GM19468 (cell line): ENCODE measurements around the gene ANK3.

Source experiments
- ATAC-seq: cut with Tn5 transposase; IDR thresholded peaks from one replicate; pipeline ENCODE4 v1.9.1; 2021; ENCODE audit warnings: mild to moderate bottlenecking, moderate library complexity, moderate number of reproducible peaks; ENCODE audit not compliant: unreplicated experiment; ENCODE audit errors: extremely low read depth

Gene ANK3

DNA sequence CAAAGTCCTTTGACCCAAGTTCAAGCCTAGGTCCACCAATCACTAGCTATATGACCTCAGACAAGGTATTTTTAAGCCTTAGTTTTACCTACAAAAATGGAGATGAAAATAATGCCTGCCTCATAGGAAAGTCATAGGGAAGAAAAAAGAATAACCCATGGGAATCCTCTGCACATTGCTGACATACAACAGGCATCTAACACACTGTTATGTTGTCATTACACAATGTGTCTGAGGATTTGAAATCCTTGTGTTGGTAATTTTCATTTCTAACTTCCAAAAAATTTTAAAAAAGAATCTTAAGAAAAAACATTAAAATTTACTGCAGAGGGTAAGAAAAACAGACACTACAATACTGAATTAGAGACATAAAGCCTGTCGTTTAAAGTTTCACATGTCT is 5.7 kb downstream of the ANK3 start:
- no peak for ATAC-seq

GRCh38 chr10:60382946-60383681 is 6.6 kb downstream of the ANK3 start:
- ATAC-seq: no peak

GRCh38 chr10:60380781-60381180 is 8.9 kb downstream of the ANK3 start:
- no peak for ATAC-seq

DNA sequence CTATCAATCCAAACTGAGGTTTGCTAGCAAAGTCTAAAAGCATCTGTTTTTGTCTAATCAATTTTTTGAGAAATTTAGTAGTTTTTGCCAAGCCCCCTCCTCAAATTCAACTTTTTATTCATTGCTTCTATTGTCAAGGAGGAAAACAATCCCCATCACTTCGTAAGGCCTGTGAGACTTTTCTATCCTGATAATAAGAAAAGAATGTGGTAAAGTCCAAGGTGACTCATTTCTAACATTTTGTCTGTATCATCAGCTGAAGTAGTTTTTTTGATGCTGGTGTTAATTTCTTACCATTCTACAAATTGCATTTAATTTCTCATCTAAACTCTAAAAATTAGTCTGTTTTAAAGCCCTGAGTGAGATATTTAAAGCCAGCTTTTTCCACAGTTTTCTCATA is 11.7 kb downstream of the ANK3 start:
- no peak for ATAC-seq

GRCh38 chr10:60377042-60377352 is 12.7 kb downstream of the ANK3 start:
- no peak for ATAC-seq

GRCh38 chr10:60376221-60377041 is 13.2 kb downstream of the ANK3 start:
- ATAC-seq: no peak

GRCh38 chr10:60375293-60376004 is 14.2 kb downstream of the ANK3 start:
- no peak for ATAC-seq

- ATAC-seq: no peak
Observed at GRCh38 chr10:60374836-60375235, 14.8 kb downstream of the ANK3 start.

- no peak for ATAC-seq
Observed at GRCh38 chr10:60372436-60372835, 17.2 kb downstream of the ANK3 start.

DNA sequence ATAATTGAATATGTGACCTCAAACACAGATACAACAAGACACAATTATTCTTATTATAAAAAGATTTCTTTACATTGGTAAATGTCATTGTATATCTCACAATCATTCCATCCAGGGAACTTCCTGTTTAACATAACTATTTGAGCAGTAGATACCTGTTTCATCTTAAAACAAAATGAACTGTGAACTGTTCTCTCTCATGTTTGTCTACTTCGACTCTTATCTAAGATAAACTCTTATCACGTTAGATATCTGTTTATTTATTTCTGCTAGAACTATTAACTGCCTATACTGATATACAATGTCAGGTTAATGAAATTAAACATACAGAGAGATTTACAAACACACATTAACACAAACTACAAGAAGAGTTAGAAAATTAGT is 20.1 kb downstream of the ANK3 start:
- ATAC-seq: no peak

GRCh38 chr10:60368875-60369546 is 20.7 kb downstream of the ANK3 start:
- no peak for ATAC-seq

GRCh38 chr10:60367901-60368300 is 21.8 kb downstream of the ANK3 start:
- no peak for ATAC-seq

- ATAC-seq: no peak
Observed at GRCh38 chr10:60367431-60367830, 22.2 kb downstream of the ANK3 start.

- no peak for ATAC-seq
Observed at GRCh38 chr10:60367024-60367423, 22.7 kb downstream of the ANK3 start.

GRCh38 chr10:60363187-60363586 is 26.5 kb downstream of the ANK3 start:
- no peak for ATAC-seq

DNA sequence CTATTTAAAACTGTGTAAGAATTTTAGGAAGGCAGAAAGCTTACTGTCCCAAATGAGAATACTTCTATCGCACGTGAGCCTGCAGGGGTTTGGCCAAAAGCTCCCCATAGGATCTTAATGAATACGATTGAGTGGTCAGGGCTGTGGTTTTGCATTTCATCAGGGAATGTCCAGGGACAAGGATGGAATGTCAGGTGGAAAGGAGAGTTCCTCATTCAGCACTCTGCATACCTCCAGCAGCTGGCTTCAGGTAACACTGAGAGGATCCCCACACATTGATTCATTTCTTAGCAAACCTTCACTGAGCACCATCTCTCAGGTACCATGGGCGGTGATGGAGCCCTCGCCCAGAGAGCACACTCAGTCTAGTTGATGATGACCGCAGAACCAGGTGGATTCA is 27.2 kb downstream of the ANK3 start:
- ATAC-seq: no peak

GRCh38 chr10:60359066-60359465 is 30.6 kb downstream of the ANK3 start:
- ATAC-seq: no peak

DNA sequence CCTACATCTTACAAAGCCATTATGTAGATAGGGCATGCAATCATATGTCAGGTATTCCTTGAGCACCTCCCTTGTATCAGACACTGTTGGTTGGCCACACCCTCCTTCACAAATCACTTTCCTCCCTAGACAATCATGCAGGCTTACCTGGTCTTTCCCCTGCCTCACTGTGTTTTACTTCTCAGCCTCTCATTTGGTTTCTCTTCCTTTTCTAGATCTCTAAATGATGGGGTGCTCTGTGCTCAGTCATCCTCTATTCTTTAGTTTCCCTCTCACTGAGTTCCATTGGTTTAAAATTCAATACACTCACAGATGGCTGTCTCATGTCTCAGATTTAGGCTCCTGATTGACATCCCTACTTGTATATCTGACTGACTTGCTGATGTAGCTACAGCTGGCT is 31.4 kb downstream of the ANK3 start:
- peak; percentile 81 for ATAC-seq

DNA sequence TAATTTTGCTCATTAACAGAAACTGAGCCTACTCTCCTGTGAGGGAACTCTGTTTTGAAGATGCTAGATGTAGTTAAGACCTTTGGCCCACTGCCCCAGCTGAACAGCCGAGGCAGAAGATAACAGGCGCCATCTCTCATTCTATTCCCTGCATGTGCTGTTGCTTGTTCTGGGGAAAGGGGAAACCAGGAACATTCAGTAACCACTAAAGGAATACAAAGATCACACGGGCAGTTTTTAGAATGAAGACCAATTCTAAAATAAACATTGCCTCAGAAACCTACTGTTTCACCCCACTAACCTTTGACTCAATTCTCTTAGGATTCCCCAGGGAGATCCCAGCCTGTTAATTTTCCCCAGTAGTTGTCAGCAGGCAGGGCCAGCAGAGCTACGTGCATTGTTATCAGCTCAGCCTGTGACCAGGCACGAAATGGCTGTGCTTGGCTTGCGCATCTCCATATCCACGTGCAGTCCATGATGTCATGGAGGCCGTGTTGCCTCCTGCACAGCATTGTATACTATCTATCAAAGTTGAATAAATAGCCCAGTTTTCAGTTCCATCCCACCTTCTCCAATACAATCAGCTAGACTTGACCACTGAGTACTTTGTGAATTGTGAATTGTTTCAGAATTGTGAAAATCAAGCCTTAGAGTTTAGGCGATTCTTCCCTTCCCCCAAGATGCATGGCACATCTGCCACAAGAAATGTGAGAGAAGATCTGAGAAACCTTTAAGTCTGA is 36.0 kb downstream of the ANK3 start:
- no peak for ATAC-seq

DNA sequence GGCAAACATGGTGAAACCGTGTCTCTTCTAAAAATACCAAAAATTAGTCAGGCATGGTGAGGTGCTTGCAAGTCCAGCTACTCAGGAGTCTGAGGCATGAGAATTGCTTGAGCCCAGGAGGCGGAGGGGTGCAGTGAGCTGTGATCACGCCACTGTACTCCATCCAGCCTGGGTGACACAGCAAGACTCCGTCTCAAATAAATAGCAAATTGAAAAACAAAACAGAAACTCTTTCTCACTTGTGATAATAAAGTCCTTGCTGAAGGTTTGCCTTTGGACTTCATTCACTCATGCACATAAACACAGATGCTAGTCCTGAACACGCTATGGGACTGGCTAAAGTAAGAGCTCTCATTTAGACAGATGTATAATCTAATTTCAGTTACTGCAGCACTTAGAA is 37.6 kb downstream of the ANK3 start:
- peak; percentile 68 for ATAC-seq
